GM23338 (cell line): Measurements from ENCODE around the gene TNNI2. TPM values are rescaled to one million over a fixed set of nuclear protein-coding genes. Genes with fewer than 3 reads are reported as not detected.
A peak's percentile ranks its signal among the peaks of the same experiment; 100 is the strongest.

Experiments
- ATAC-seq: fragments of 200-7000 bp; cut with Tn5 transposase; 3 replicates; pipeline ENCODE4 v1.9.1; 2020
- DNase-seq: peaks from one replicate; pipeline ENCODE4 v3.0.0-alpha.2; 2015; ENCODE audit warnings: low spot score
- H2AFZ ChIP-seq: fragments of 200-600 bp; sonication (generic); 2 replicates; pipeline ENCODE4 v1.8.0; 2016; ENCODE audit warnings: antibody characterized with exemption, mild to moderate bottlenecking, moderate library complexity
- H3F3A ChIP-seq: fragments of 200-600 bp; sonication (generic); replicated peaks from 2 replicates; pipeline ENCODE4 v1.8.0; 2017; ENCODE audit warnings: antibody characterized with exemption, mixed run types, low read depth
- H3K27ac ChIP-seq: fragments of 200-600 bp; sonication (generic); 2 replicates; pipeline ENCODE4 v1.6.1; 2016; ENCODE audit warnings: low read depth
- H3K27me3 ChIP-seq: fragments of 200-600 bp; sonication (generic); 2 replicates; pipeline ENCODE4 v1.8.0; 2016; ENCODE audit warnings: mild to moderate bottlenecking, mixed run types, moderate library complexity; ENCODE audit not compliant: insufficient read depth
- H3K36me3 ChIP-seq: fragments of 200-600 bp; sonication (generic); 2 replicates; pipeline ENCODE4 v1.8.0; 2016; ENCODE audit warnings: mild to moderate bottlenecking; ENCODE audit not compliant: insufficient read depth
- H3K4me1 ChIP-seq: fragments of 200-600 bp; sonication (generic); 2 replicates; pipeline ENCODE4 v1.8.0; 2016; ENCODE audit warnings: mild to moderate bottlenecking, moderate library complexity; ENCODE audit not compliant: insufficient read depth
- H3K4me2 ChIP-seq: fragments of 200-600 bp; sonication (generic); 2 replicates; pipeline ENCODE4 v1.7.1; 2017; ENCODE audit warnings: mixed run types
- H3K4me3 ChIP-seq: fragments of 200-600 bp; sonication (generic); 2 replicates; pipeline ENCODE4 v1.6.1; 2016; ENCODE audit warnings: mixed run types
- H3K79me2 ChIP-seq: fragments of 200-600 bp; sonication (generic); replicated peaks from 2 replicates; pipeline ENCODE4 v1.8.0; 2017; ENCODE audit warnings: mild to moderate bottlenecking; ENCODE audit not compliant: insufficient read depth
- H3K9me2 ChIP-seq: fragments of 200-600 bp; sonication (generic); 2 replicates; pipeline ENCODE4 v1.8.0; 2017; ENCODE audit not compliant: insufficient read depth
- H4K20me1 ChIP-seq: fragments of 200-600 bp; sonication (generic); replicated peaks from 2 replicates; pipeline ENCODE4 v1.8.0; 2017; ENCODE audit warnings: mild to moderate bottlenecking; ENCODE audit not compliant: insufficient read depth
- H3K27ac Mint-ChIP-seq: 2 replicates; pipeline ENCODE4 v1.8.0; 2020; ENCODE audit warnings: inconsistent platforms, mild to moderate bottlenecking, moderate library complexity, mixed read lengths
- H3K27me3 Mint-ChIP-seq: 3 replicates; pipeline ENCODE4 v1.8.0; 2022; ENCODE audit warnings: low read depth, mild to moderate bottlenecking, moderate library complexity, mixed read lengths, inconsistent platforms; ENCODE audit not compliant: insufficient read depth, poor library complexity
- H3K36me3 Mint-ChIP-seq: 3 replicates; pipeline ENCODE4 v1.8.0; 2021; ENCODE audit warnings: low read depth, mild to moderate bottlenecking, inconsistent platforms, moderate library complexity, mixed read lengths
- H3K4me1 Mint-ChIP-seq: 3 replicates; pipeline ENCODE4 v1.8.0; 2020; ENCODE audit warnings: mild to moderate bottlenecking, inconsistent platforms, mixed read lengths
- H3K4me3 Mint-ChIP-seq: 3 replicates; pipeline ENCODE4 v1.8.0; 2021; ENCODE audit warnings: moderate library complexity, mild to moderate bottlenecking, inconsistent platforms, mixed read lengths
- H3K9me3 Mint-ChIP-seq: 3 replicates; pipeline ENCODE4 v1.8.0; 2020; ENCODE audit warnings: moderate library complexity, mild to moderate bottlenecking, inconsistent platforms, mixed read lengths
- CREB1 ChIP-seq: fragments of 250-450 bp; sonication (Bioruptor Pico); IDR thresholded peaks from 2 replicates; pipeline ENCODE4 v1.5.0; 2020; ENCODE audit warnings: low read depth, mild to moderate bottlenecking, moderate library complexity
- EZH2 ChIP-seq: fragments of 200-600 bp; sonication (generic); IDR thresholded peaks from one replicate; pipeline ENCODE4 v1.8.0; 2017; ENCODE audit warnings: antibody characterized with exemption, mild to moderate bottlenecking, low read depth; ENCODE audit not compliant: unreplicated experiment
- EZH2phosphoT487 ChIP-seq: fragments of 200-600 bp; sonication (generic); IDR thresholded peaks from one replicate; pipeline ENCODE4 v1.8.1; 2018; ENCODE audit warnings: antibody characterized with exemption; ENCODE audit not compliant: unreplicated experiment
- JUNB ChIP-seq: IDR thresholded peaks from one replicate; pipeline ENCODE4 v1.6.1; 2016; ENCODE audit warnings: antibody characterized with exemption; ENCODE audit not compliant: unreplicated experiment
- NANOG ChIP-seq: IDR thresholded peaks from 2 replicates; pipeline ENCODE4 v1.6.1; 2016; ENCODE audit warnings: antibody characterized with exemption, borderline replicate concordance
- POLR2AphosphoS5 ChIP-seq: IDR thresholded peaks from 2 replicates; pipeline ENCODE4 v1.6.1; 2016; ENCODE audit warnings: antibody characterized with exemption, low read depth
- REST ChIP-seq: IDR thresholded peaks from one replicate; pipeline ENCODE4 v1.6.1; 2018; ENCODE audit warnings: antibody characterized with exemption; ENCODE audit not compliant: unreplicated experiment
- STAT1 ChIP-seq: IDR thresholded peaks from one replicate; pipeline ENCODE4 v1.6.1; 2016; ENCODE audit warnings: antibody characterized with exemption; ENCODE audit not compliant: unreplicated experiment
- ZNF114 ChIP-seq: fragments of 250-450 bp; sonication (Bioruptor Pico); IDR thresholded peaks from 2 replicates; pipeline ENCODE4 v1.5.0; 2020; ENCODE audit warnings: mild to moderate bottlenecking, moderate library complexity
- ZNF331 ChIP-seq: fragments of 250-450 bp; sonication (Bioruptor Pico); IDR thresholded peaks from 2 replicates; pipeline ENCODE4 v1.5.0; 2020; ENCODE audit warnings: low read depth, mild to moderate bottlenecking, moderate library complexity
- ZNF462 ChIP-seq: fragments of 250-450 bp; sonication (Bioruptor Pico); IDR thresholded peaks from 2 replicates; pipeline ENCODE4 v1.5.0; 2020; ENCODE audit warnings: mild to moderate bottlenecking, moderate library complexity
- polyA plus RNA-seq: library from polyadenylated mRNA; unstranded; fragments of >200 nt; fragmentation: Nextera tagmentation; extraction: Ambion mirVana; gene quantifications from 2 replicates; pipeline ENCODE4 v1.2.1, GENCODE V29; 2016
- total RNA-seq: library from RNA; depleted of rRNA; stranded (reverse); fragments of >200 nt; shearing (Covaris generic); gene quantifications from 2 replicates; pipeline ENCODE4 v1.2.3, GENCODE V29; 2014
- TF ChIP-seq, protein P1 (sequence below): IDR thresholded peaks from 2 replicates; pipeline ENCODE4 v1.6.1; 2016; ENCODE audit warnings: antibody characterized with exemption
- TF ChIP-seq, protein P2 (sequence below), 2 experiments: fragments of 200-600 bp in 1 of 2; sonication (generic) in 1 of 2; conservative IDR thresholded peaks; 2 replicates each; pipeline versions ENCODE4 v1.5.1 to v1.6.1; 2016 to 2017; ENCODE audit warnings: antibody characterized with exemption in 2 of 2, low read depth in 2 of 2, mild to moderate bottlenecking in 2 of 2, moderate library complexity in 1 of 2

The TNNI2 gene
- total and polyA plus RNA-seq, 2 experiments from 2014 or later, result not detected

DNA sequence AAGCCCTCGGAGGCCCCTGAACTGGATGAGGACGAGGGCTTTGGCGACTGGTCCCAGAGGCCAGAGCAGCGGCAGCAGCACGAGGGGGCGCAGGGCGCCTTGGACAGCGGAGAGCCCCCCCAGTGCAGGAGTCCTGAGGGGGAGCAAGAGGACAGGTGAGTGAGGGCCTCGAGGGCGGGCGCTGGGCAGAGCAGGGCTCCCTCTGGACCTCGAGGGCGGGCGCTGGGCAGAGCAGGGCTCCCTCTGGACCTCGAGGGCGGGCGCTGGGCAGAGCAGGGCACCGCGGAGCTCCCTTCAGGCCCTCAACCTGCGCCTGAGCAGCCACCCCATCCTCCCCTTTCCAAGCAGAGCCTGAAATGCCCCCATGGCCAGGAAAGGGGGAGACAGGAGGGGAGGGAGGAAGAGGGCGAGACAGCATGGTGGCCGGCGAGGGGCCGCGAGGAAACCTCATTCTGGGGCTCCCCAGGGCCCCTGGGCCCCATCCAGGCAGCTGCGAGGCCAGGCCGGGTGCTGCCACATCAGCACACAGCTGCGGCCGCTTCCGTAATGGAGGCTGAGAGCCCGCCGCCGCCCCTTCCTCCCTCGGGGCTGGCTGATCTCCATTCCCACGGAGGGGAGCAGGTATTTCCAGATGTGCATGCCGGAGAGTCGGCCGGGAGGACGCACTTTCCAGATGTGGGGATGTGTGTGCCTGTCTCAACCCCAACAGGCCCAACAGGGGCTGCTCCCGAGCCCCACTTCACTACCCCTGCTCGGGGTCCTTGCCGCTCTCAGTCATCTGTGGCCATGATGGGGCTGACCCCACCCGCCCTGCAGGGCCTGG is 42.9 kb downstream of the TNNI2 start:
- H3K27ac Mint-ChIP-seq, result no peak overlapping the region
- Histone ChIP-seq H3K36me3 (no peaks in the 10 kb centered on the region), H3K27me3 (no peaks in the 10 kb centered on the region), H3K27ac (no peak overlapping the region), H3K9me2 (no peaks in the 10 kb centered on the region), H3K79me2 (no peaks in the 10 kb centered on the region), H3K4me1 (no peaks in the 10 kb centered on the region), H3F3A (no peaks in the 10 kb centered on the region), H4K20me1 (no peaks in the 10 kb centered on the region), H3K4me3 (no peak overlapping the region), H2AFZ (no peak overlapping the region), H3K4me2 (no peak overlapping the region)
- DNase-seq, result no peak
- no peak overlapping the region for H3K4me3 Mint-ChIP-seq
- H3K36me3 Mint-ChIP-seq, result no peaks in the 10 kb centered on the region
- no peak for TF ChIP-seq ZNF462 (CRISPR knock-in tag)
- TF ChIP-seq NANOG, result no peak
- no peak for TF ChIP-seq JUNB
- TF ChIP-seq, protein P1, sequence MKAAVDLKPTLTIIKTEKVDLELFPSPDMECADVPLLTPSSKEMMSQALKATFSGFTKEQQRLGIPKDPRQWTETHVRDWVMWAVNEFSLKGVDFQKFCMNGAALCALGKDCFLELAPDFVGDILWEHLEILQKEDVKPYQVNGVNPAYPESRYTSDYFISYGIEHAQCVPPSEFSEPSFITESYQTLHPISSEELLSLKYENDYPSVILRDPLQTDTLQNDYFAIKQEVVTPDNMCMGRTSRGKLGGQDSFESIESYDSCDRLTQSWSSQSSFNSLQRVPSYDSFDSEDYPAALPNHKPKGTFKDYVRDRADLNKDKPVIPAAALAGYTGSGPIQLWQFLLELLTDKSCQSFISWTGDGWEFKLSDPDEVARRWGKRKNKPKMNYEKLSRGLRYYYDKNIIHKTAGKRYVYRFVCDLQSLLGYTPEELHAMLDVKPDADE, result no peak
- no peak for TF ChIP-seq STAT1
- TF ChIP-seq EZH2phosphoT487, result no peak
- TF ChIP-seq, protein P2, sequence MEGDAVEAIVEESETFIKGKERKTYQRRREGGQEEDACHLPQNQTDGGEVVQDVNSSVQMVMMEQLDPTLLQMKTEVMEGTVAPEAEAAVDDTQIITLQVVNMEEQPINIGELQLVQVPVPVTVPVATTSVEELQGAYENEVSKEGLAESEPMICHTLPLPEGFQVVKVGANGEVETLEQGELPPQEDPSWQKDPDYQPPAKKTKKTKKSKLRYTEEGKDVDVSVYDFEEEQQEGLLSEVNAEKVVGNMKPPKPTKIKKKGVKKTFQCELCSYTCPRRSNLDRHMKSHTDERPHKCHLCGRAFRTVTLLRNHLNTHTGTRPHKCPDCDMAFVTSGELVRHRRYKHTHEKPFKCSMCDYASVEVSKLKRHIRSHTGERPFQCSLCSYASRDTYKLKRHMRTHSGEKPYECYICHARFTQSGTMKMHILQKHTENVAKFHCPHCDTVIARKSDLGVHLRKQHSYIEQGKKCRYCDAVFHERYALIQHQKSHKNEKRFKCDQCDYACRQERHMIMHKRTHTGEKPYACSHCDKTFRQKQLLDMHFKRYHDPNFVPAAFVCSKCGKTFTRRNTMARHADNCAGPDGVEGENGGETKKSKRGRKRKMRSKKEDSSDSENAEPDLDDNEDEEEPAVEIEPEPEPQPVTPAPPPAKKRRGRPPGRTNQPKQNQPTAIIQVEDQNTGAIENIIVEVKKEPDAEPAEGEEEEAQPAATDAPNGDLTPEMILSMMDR (conservative IDR thresholded peaks at IDR 0.05; ENCODE audit: low read depth in 2 of 2), result no peak
- no peak for TF ChIP-seq EZH2
- TF ChIP-seq ZNF331 (CRISPR knock-in tag), result no peak
- TF ChIP-seq REST, result no peak
- no peak for TF ChIP-seq ZNF114
- TF ChIP-seq CREB1 (CRISPR knock-in tag), result no peak
- no peak for TF ChIP-seq POLR2AphosphoS5
- ATAC-seq, result peak; percentile 7; the same call in 2 of the 3 replicates
- peaks cover 4% of the 10 kb centered on the region for H3K27me3 Mint-ChIP-seq
- H3K4me1 Mint-ChIP-seq, result no peaks in the 10 kb centered on the region
- H3K9me3 Mint-ChIP-seq, result no peaks in the 10 kb centered on the region
